HG03159 (cell line): ENCODE measurements around the gene SH2B3.

ENCODE experiments used
- ATAC-seq: cut with Tn5 transposase; IDR thresholded peaks from one replicate; pipeline ENCODE4 v1.9.1; 2021; ENCODE audit warnings: mild to moderate bottlenecking, moderate library complexity; ENCODE audit not compliant: unreplicated experiment

Gene SH2B3

DNA sequence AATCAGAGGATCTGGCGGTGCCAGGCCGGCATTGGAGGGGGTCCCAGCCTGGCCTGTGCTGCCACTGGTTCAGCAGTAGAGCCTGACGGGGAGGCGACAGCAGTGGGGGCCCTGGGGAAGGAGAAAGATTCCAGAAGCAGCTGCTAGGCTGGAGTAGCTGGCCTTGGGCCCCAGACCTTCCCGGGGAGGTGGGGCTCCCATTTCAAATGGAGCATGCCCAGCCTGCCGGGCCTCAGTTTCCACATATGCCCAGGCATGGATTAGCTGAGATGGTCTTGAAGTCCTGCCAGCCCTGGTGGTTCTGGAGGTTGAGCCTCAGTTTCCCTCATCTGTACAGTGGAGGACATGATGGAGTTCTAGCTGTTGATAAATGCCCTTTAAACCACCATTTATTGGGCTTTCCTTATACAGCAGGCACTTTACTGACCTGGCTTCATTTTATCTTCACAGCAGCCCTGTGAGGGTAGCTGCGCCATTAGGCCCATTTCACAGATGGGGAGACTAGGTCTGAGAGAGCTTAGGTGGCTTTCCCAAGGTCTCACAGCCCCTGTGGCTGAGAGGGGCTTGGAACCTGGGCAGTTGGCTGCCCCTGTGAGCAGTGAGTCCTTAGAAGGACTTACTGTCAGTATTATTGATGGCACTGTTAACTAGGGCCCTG lies 21.8 kb downstream of the SH2B3 start:
- ATAC-seq, result no peak

DNA sequence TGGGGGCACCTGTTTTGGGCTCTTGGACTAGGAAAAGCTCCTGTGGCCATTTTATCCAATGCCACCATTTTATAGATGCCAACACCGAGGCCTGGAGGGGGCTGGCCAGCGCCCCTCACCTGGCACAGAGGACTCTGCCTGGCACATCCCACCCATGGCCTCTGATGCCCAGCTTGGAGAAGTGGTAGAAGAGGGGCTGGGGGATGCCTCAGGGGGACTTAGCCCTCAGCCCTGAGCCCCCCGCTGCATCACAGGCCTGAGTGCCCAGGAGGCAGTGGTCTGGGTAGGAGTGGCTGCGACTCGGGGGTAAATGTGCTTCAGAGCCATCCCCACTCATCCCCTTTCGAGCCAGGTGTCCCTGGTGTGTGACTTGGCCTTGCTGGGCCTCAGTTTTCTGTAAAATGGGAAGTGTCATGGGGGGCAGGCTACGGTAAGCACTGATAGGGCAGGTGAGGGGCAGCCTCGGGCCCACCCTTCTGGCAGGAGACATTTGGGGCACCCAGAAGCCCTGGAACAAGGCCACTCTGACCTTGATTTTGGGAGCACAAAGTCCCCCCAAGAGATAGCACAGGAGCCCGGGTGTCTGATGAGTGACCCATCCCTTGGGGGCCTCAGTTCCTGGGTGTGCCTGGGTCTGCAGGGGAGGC lies 22.5 kb downstream of the SH2B3 start:
- ATAC-seq, result no peak

DNA sequence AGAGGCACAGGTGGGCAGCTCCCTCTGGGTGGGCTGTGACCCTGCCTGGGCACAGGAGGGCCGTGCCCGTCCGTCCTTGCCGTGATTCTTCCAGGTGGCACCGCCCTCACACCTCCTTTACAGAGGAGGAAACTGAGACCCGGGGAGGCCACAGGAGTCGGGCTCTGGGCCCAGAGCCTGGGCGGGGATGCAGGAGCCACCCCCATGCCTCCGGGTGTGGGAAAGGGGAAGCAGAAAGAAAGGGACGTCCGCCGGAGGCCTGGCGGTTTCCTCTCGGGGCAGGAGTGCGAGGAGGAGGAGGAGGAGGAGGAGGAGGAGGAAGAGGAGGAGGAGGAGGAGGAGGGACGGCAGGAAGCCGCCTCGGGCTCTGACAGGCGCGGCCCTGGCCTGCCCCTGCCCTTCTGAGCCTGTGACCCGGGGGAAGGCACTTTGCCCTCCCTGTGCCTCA lies 23.0 kb downstream of the SH2B3 start:
- no peak for ATAC-seq

GRCh38 chr12:111429828-111430432 lies 24.2 kb downstream of the SH2B3 start:
- ATAC-seq, result no peak

DNA sequence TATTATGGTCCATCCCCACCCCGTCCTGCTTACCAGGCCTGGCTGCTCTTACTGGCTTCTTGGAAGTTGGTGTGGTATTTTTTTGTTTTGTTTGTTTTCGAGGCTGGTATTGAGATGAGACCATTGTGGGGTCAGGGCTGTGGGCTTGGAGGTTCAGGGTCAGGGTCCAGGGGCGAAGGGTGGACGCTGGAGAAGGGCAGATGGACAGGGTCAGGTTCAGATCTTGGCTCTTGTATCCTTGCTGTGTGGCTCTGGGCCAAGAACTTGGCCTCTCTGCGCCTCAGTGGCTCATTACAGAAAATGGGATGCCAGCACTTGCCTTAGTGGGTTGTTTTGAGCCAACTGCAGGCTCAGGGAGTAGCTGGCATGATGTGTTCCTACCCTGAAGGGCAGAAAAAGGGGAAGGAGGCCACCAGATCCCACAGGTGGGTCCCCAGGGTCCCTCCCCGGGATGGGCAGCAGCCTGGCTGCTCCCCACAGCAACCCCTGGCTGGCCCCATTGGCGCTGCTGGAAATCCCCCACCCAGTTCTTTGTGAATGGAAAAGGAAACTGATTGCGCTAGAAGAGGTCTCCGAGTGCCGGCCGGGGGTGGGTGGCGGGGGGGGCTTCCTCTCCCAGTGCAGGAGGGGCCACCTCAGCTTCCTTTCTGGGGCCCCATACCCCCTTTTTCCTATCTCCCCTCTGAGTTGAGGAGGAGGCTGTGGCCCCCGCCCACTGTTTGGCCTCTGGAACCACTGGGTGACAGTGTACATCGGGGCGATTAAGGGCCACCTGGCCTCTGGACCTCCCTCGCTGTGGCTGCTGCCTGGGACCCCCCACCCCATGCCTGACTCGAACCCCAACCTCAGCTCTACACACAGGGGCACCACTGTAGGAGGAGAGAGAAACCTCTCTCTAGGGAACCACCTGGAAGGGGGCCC lies 25.0 kb downstream of the SH2B3 start:
- ATAC-seq, result no peak

- no peak for ATAC-seq
Measured at GRCh38 chr12:111431772-111432171, 26.0 kb downstream of the SH2B3 start.

- ATAC-seq, result no peak
Measured at GRCh38 chr12:111434049-111434448, 28.3 kb downstream of the SH2B3 start.

DNA sequence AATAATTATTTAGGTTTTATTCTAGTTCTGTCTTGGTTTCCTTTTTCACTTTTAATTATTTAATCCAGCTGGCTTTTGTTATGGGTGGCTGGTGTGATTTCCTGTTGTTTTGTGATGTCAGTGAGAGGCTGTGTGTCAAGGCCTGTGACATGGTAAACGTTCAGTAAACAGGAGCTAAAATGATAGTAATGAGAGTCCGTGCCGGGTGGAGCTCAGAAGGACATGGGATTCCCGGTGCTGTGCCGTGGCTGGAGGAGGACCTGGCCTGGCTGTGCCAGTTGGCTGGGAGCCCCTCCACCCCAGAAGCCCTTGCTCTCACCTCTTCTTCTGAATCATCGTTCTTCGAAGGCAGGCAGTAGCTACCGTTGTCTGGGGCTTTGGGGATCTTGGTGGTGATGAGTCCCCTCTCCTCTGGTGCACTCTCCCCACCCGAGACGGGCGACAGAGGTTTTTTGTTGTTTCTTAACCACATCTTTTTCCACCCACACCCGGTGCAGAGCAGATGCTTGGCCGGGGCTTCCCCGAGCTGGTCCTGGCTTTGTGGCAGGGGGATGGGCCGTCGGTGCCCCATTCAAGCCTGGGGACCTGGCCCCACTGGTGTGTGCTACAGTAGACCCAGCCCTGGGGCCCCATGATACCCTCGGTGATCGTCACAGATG lies 29.1 kb downstream of the SH2B3 start:
- peak; percentile 58 for ATAC-seq

DNA sequence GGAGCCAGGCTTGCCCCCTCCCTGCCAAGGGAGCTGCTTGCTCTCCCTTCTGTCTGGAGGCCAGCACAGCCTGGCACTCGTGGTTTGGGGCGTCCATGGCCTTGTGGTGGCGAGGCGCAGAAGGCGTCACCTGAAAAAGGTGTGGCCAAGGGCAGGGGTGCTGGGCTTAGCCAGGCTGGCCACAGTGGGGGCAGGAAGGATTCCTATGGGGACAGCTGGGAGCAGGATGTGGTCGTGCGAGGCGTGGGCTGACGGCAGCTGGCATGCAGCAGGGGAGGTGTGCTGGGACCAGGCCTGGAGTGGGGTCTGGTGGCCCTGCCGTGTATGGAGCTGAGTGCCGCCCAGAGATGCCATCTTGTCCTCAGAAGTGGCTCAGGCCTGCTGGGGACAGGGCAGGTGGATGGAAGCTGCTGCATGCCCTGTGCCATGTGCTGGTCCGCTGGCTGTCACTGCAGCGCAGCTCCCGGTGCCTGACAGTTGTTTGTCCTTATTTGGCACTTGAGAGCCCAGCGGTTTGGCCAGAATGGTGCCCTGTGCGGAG lies 30.0 kb downstream of the SH2B3 start:
- ATAC-seq, result no peak

DNA sequence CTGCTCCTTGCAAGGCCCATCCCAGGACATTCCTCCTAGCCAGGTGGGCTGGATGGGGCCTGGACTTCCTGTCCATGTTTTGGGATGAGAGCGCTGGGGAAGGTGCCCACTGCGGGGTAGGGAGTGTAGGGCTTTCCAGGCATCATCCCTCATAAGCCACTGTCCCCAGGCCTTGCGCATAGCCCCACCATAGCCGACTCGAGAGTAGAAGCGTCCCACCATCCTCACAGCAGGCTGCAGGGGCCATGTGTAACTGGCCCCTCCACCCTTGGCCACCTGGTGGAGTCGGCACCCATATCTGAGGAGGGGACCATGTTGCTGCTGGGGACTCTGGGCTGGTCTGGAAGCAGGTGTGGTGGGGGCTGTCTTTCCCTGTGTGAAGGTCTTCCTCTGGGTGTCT lies 30.5 kb downstream of the SH2B3 start:
- ATAC-seq, result no peak

DNA sequence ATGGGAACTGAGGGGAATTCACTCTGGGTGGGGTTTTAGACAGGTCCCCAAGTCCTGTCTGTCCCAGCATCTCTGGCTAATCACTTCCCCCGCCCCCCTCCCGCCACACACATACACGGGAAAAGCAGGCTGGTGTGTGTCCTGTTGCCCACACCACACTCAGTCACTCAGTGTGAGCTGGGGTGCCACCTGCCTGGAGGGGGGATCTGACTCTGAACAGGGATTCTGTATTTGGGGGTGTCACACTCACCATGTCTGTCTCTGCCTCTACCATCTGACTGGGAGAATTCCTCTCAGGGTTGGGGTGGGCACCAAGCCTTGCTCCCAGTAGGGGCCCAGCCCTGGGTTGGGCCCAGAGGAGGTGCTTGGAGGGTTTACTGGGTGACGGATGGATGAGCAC lies 31.1 kb downstream of the SH2B3 start:
- ATAC-seq, result no peak

GRCh38 chr12:111437816-111438454 lies 32.2 kb downstream of the SH2B3 start:
- ATAC-seq, result no peak

- ATAC-seq, result no peak
Measured at GRCh38 chr12:111438481-111438880, 32.8 kb downstream of the SH2B3 start.

- ATAC-seq, result no peak
Measured at GRCh38 chr12:111439657-111440151, 34.0 kb downstream of the SH2B3 start.

DNA sequence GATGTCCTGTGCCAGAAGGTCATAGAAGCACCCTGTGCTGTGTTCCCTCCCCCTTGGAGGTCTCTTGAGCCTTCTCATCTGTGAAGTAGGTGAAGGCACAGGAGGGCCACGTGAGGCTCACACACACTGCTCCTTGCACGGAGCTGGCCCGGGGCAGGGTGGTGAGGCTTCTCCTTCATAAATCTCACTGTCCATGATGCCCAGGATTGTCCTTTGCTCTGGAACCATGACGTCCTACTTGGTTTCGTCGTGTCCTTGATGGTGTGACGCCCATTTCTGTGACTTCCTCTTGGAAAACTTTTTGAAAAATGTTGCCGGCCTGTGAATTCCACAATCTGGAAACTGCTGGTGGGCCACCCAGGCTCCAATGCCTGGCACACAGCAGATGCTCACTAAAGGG lies 34.4 kb downstream of the SH2B3 start:
- no peak for ATAC-seq

DNA sequence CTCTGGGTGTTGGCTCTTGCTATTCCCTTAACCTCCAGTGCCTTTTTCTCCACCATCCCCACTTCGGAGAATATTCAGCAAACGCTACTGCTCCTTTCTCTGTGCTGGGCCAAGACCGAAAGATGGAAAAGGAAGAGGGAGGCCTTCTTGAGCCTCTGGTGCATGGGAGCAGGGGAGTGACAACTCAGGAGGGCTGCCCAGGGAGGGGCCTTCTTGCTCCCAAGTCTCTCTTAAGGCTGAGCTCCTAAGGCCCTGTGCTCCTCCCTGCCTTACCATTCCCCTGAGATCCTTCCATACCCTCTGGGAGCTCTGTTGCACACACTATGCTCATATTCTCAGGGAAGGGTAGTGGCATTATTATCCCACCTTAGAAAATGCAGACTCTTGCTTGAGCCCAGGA lies 34.9 kb downstream of the SH2B3 start:
- no peak for ATAC-seq

DNA sequence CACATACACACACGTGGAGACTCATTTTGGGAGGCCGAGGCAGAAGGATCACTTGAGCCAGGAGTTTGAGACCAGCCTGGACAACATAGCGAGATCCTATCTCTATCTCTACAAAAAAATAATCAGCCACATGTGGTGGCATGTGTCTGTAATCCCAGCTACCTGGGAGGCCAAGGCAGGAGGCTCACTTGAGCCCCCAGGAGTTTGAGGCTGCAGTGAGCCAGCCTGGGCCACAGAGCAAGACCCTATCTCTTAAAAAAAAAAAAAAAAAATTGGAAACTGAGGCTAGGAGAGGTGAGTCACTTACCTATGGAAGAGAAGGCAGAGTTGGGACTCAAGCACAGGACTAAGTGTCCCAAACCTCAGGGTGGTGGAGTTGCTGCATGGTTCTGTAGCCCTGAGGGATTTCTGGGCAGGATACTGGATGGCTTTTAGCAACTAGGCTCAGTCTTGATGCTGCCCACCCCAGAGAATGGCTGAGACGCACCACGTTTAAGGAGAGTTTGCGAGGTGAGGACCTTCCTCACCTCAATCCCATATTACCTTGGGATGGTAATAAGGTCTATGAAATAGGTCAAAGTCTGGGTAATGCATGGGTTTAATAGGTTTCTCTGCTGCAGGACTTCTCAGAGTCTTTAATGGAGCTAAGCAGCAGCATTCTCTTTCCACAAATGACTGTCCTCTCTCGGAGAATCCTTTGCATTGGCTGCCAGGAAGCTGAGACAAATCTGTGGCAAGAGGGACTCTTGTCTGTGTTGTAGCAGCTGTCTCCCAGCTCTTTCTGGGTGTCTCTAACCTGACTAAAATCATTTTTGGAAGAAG lies 35.6 kb downstream of the SH2B3 start:
- ATAC-seq, result no peak

GRCh38 chr12:111442301-111443045 lies 36.8 kb downstream of the SH2B3 start:
- no peak for ATAC-seq
